ENCODE data around the gene LRRC63.

- TF ChIP-seq TCF12 (IDR thresholded peaks at IDR 0.05) (no peak), MAX (IDR thresholded peaks at IDR 0.05; ENCODE audit: low read depth) (no peak), CTCF (IDR thresholded peaks at IDR 0.05) (no peak), TAF1 (IDR thresholded peaks at IDR 0.05; ENCODE audit: borderline replicate concordance, low read depth, low read length) (no peak), EP300 (IDR thresholded peaks at IDR 0.05; ENCODE audit: borderline replicate concordance in 1 of 2, low read depth in 1 of 2, low read length in 1 of 2) (no peak), RCOR1 (IDR thresholded peaks at IDR 0.05; ENCODE audit: low read length) (no peak), SIN3A (IDR thresholded peaks at IDR 0.05; ENCODE audit: borderline replicate concordance, low read depth, low read length) (no peak), IRF3 (IDR thresholded peaks at IDR 0.05; ENCODE audit: low read depth, low read length) (no peak), EZH2phosphoT487 (IDR thresholded peaks at IDR 0.05; ENCODE audit: borderline replicate concordance, low read depth) (no peak), YY1 (IDR thresholded peaks at IDR 0.05; ENCODE audit: low read depth) (no peak), USF1 (IDR thresholded peaks at IDR 0.05; ENCODE audit: borderline replicate concordance, low read depth) (no peak), POLR2AphosphoS5 (IDR thresholded peaks at IDR 0.05; ENCODE audit: low read depth, low read length) (no peak)
Measured at GRCh38 chr13:46295491-46296114, 83.9 kb downstream of the LRRC63 start.
